Hepatocyte (in vitro differentiated cells): Measurements from ENCODE around the gene BLNK.

Experiments
- EZH2 ChIP-seq: fragments of 200-600 bp; sonication (generic); IDR thresholded peaks from 2 replicates; pipeline ENCODE4 v1.6.1; 2016; ENCODE audit warnings: antibody characterized with exemption, mild to moderate bottlenecking, borderline replicate concordance
- EZH2phosphoT487 ChIP-seq: fragments of 200-600 bp; sonication (generic); IDR thresholded peaks from one replicate; pipeline ENCODE4 v1.6.1; 2018; ENCODE audit warnings: antibody characterized with exemption, mild to moderate bottlenecking, low read depth, moderate library complexity; ENCODE audit not compliant: unreplicated experiment, severe bottlenecking
- TF ChIP-seq, protein P1 (sequence below): fragments of 200-600 bp; sonication (generic); IDR thresholded peaks from 2 replicates; pipeline ENCODE4 v1.5.1; 2016; ENCODE audit warnings: antibody characterized with exemption, mild to moderate bottlenecking; ENCODE audit not compliant: poor library complexity

DNA sequence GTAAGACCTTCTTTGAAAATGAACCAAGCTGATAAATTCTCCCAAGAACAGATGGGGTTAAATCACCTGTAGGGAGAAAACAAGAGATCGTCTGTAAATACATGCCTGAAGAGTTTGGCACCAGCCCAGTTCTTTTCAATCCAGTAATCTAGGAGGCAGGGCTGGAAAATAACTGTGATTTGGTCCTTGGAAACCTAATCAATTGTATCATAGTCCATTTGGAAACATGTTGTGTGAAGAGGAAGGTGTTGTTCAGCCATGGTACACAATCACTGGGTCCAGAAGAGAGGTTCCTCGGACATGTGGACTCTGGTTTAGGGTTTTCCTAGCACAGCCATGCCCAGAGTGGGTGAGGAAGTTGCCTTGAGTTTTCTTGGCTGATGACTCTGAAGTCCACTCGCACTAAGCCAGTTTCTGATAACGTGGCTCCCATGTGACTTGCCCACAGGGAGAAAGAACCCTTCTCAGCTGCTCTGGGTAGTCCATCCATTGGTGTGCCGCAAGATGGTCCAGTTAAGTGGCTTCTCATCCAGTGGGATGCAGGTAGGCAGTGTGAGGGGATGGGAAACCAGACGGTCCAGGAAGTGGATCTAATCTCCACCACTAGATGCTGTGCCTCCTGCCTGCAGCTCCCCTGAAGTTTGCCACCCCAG lies 5.1 kb downstream of the BLNK start:
- TF ChIP-seq EZH2 (no peak), EZH2phosphoT487 (no peak)
- TF ChIP-seq, protein P1, sequence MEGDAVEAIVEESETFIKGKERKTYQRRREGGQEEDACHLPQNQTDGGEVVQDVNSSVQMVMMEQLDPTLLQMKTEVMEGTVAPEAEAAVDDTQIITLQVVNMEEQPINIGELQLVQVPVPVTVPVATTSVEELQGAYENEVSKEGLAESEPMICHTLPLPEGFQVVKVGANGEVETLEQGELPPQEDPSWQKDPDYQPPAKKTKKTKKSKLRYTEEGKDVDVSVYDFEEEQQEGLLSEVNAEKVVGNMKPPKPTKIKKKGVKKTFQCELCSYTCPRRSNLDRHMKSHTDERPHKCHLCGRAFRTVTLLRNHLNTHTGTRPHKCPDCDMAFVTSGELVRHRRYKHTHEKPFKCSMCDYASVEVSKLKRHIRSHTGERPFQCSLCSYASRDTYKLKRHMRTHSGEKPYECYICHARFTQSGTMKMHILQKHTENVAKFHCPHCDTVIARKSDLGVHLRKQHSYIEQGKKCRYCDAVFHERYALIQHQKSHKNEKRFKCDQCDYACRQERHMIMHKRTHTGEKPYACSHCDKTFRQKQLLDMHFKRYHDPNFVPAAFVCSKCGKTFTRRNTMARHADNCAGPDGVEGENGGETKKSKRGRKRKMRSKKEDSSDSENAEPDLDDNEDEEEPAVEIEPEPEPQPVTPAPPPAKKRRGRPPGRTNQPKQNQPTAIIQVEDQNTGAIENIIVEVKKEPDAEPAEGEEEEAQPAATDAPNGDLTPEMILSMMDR = no peak
